Endothelial cell of umbilical vein (primary cell): ENCODE measurements around the gene GMPPA. TPM values are rescaled to one million over a fixed set of nuclear protein-coding genes. Genes with fewer than 3 reads are reported as not detected.

Experiments used
- BruUV-seq: library from RNA; stranded (reverse); fragments of 400-500 nt; replicated peaks from 2 replicates; lab custom pipeline; 2021; lab: Mats Ljungman, UMichigan
- CTCF ChIA-PET: fragments of 300-600, 350-600 bp; sonication (Branson Sonifier 250); formaldehyde crosslinking; loops from one replicate; lab custom pipeline; 2021; ENCODE audit warnings: antibody characterized with exemption, inconsistent platforms; lab: Charles Lee
- POLR2A ChIA-PET: fragments of 300-600, 350-600 bp; sonication (Branson Sonifier 250); formaldehyde crosslinking; loops from one replicate; lab custom pipeline; 2021; ENCODE audit warnings: antibody characterized with exemption, inconsistent platforms; lab: Charles Lee
- DNase-seq: peaks from one replicate; pipeline ENCODE4 v3.0.0-alpha.2; 2011; ENCODE audit warnings: low read depth, low spot score
- FAIRE-seq: peaks from 2 replicates; lab custom pipeline; 2011; peaks lifted over from hg19 to GRCh38; lab: Jason Lieb, UNC
- H2AFZ ChIP-seq: 2 replicates; pipeline ENCODE4 v1.6.0; 2012; ENCODE audit warnings: low read depth, low read length, control low read depth, inconsistent platforms
- H3K27ac ChIP-seq: 2 replicates; pipeline ENCODE4 v1.5.1; 2011; ENCODE audit warnings: low read depth, mild to moderate bottlenecking, control low read depth, low read length, moderate library complexity; ENCODE audit not compliant: insufficient read depth
- H3K27me3 ChIP-seq, 2 experiments: 2 replicates each; pipeline versions ENCODE4 v1.6.0 to v1.6.1; 2011; ENCODE audit warnings: low read length in 2 of 2, mixed read lengths in 1 of 2; ENCODE audit not compliant: control insufficient read depth in 2 of 2, insufficient read depth in 2 of 2
- H3K36me3 ChIP-seq, 2 experiments: 2 replicates in 1 of 2; 3 replicates in 1 of 2; pipeline ENCODE4 v1.5.1; 2011; ENCODE audit warnings: low read length in 2 of 2, mild to moderate bottlenecking in 1 of 2, moderate library complexity in 1 of 2; ENCODE audit not compliant: control insufficient read depth in 2 of 2, insufficient read depth in 2 of 2; ENCODE audit errors: extremely low read depth in 1 of 2
- H3K4me1 ChIP-seq: 3 replicates; pipeline ENCODE4 v1.5.1; 2011; ENCODE audit warnings: mild to moderate bottlenecking, low read length; ENCODE audit not compliant: control insufficient read depth, insufficient read depth; ENCODE audit errors: extremely low read depth
- H3K4me2 ChIP-seq: 2 replicates; pipeline ENCODE4 v1.6.1; 2011; ENCODE audit warnings: low read length, control low read depth, mixed read lengths; ENCODE audit not compliant: insufficient read depth
- H3K4me3 ChIP-seq, 3 experiments: fragments of 200-600 bp in 1 of 3; sonication (generic), shearing (Covaris generic) in 1 of 3; replicated peaks in 1 of 3; 2 replicates each; pipeline ENCODE4 v1.5.1; 2011 to 2016; ENCODE audit warnings: control low read depth in 3 of 3, low read length in 3 of 3, mild to moderate bottlenecking in 2 of 3, inconsistent platforms in 1 of 3, low read depth in 1 of 3, moderate library complexity in 1 of 3; ENCODE audit not compliant: insufficient read depth in 1 of 3
- H3K79me2 ChIP-seq: 2 replicates; pipeline ENCODE4 v1.6.0; 2012; ENCODE audit warnings: low read length, inconsistent platforms; ENCODE audit not compliant: control insufficient read depth, insufficient read depth
- H3K9ac ChIP-seq: replicated peaks from 2 replicates; pipeline ENCODE3; 2011; ENCODE audit warnings: low read length, control low read depth; ENCODE audit not compliant: insufficient read depth; ENCODE audit errors: extremely low read depth
- H3K9me1 ChIP-seq: replicated peaks from 3 replicates; pipeline ENCODE4 v1.6.0; 2011; ENCODE audit warnings: mild to moderate bottlenecking, low read length; ENCODE audit not compliant: control insufficient read depth, insufficient read depth; ENCODE audit errors: extremely low read depth
- H3K9me3 ChIP-seq: replicated peaks from 2 replicates; pipeline ENCODE4 v1.5.1; 2012; ENCODE audit warnings: low read length, inconsistent platforms; ENCODE audit not compliant: control insufficient read depth, insufficient read depth
- H4K20me1 ChIP-seq: replicated peaks from 2 replicates; pipeline ENCODE3; 2011; ENCODE audit warnings: mild to moderate bottlenecking, low read length; ENCODE audit not compliant: control insufficient read depth, insufficient read depth; ENCODE audit errors: extremely low read depth
- CTCF ChIP-seq, 2 donors: IDR thresholded peaks; 1 replicate in 1 of 2; 2 replicates in 1 of 2; pipeline ENCODE4 v1.5.1; 2011; ENCODE audit warnings: low read length in 2 of 2, mild to moderate bottlenecking in 2 of 2, moderate library complexity in 2 of 2, control low read depth in 1 of 2, inconsistent platforms in 1 of 2, low read depth in 1 of 2; ENCODE audit not compliant: insufficient read depth in 1 of 2; ENCODE audit errors: extremely low read depth in 1 of 2
- EZH2 ChIP-seq: IDR thresholded peaks from 2 replicates; pipeline ENCODE4 v1.6.1; 2012; ENCODE audit warnings: borderline replicate concordance, low read depth, mild to moderate bottlenecking, moderate library complexity, low read length, inconsistent platforms; ENCODE audit not compliant: severe bottlenecking
- FOS ChIP-seq: IDR thresholded peaks from 2 replicates; pipeline ENCODE4 v1.6.1; 2011; ENCODE audit warnings: mild to moderate bottlenecking, low read length, moderate library complexity, borderline replicate concordance; ENCODE audit not compliant: insufficient read depth
- GATA2 ChIP-seq: IDR thresholded peaks from 2 replicates; pipeline ENCODE4 v1.7.0; 2011; ENCODE audit warnings: low read depth, mild to moderate bottlenecking, moderate library complexity, mixed read lengths, low read length; ENCODE audit not compliant: insufficient read length, insufficient read depth
- POLR2AphosphoS5 ChIP-seq: IDR thresholded peaks from 2 replicates; pipeline ENCODE4 v1.6.1; 2012; ENCODE audit warnings: low read depth, mild to moderate bottlenecking, control low read depth, low read length, moderate library complexity; ENCODE audit not compliant: insufficient read depth
- dilution Hi-C: fragments of 300-500 bp; cut with MboI; formaldehyde crosslinking; loops from one replicate; pipeline ENCODE4 v1.15.0; 2019; ENCODE audit warnings: low sequenced_read_pairs; ENCODE audit not compliant: extremely low pct_ligation_motif_present
- intact Hi-C: fragments of 100-400 bp; cut with micrococcal nuclease; formaldehyde crosslinking; loops from one replicate; pipeline ENCODE4 v1.10.0; 2022
- polyA plus RNA-seq, 4 experiments: library from polyadenylated mRNA; depleted of rRNA in 3 of 4; stranded (reverse) in 3 of 4; unstranded in 1 of 4; fragments of >200 nt; gene quantifications; 2 replicates each; pipeline versions ENCODE4 v1.2.1 to v1.2.3, GENCODE V29; 2011 to 2012; ENCODE audit warnings: missing spikeins in 1 of 4
- total RNA-seq: library from RNA; stranded (reverse); gene quantifications from 2 replicates; pipeline ENCODE4 v1.2.3, GENCODE V29; 2021

Gene GMPPA
- total and polyA plus RNA-seq, 2 donors (not counting 3 experiments of a cell fraction or from before 2014, with no cell fraction given) = 39.1 to 104 TPM

GRCh38 chr2:219540784-219541504 is 42.3 kb downstream of the GMPPA start:
- no TSS peak for BruUV-seq
- CTCF ChIA-PET = interaction anchor here (0.6 to 4.9 kb wide), 25 partner anchors 8 to 148 kb away, joined by 3 to 47 read pairs (median 4); partner anchors contain the start of gene STK11IP

GRCh38 chr2:219541611-219542180 is 43.0 kb downstream of the GMPPA start:
- no peak overlapping the region for H3K4me3 ChIP-seq
- DNase-seq = peak; percentile 79
- no peaks in the 10 kb centered on the region for H3K79me2 ChIP-seq
- POLR2A ChIA-PET = no interaction called here
- H4K20me1 ChIP-seq = no peaks in the 10 kb centered on the region
- H3K4me2 ChIP-seq = no peak overlapping the region
- H3K9me3 ChIP-seq = no peaks in the 10 kb centered on the region
- H3K27me3 ChIP-seq = peaks cover 23 to 26% of the 10 kb centered on the region in 2 experiments
- no TSS peak for BruUV-seq
- no peaks in the 10 kb centered on the region for H3K36me3 ChIP-seq
- TF ChIP-seq POLR2AphosphoS5 (no peak), CTCF (IDR thresholded peaks at IDR 0.05; ENCODE audit: extremely low read depth in 1 of 2, insufficient read depth in 1 of 2, low read depth in 1 of 2, low read length in 2 of 2) (peak; percentile 83 to 98)
- H3K27ac ChIP-seq = no peak overlapping the region
- CTCF ChIA-PET = interaction anchor here (0.6 to 4.9 kb wide), 26 partner anchors 8 to 148 kb away, joined by 3 to 47 read pairs (median 4); partner anchors contain the start of gene STK11IP
- no peak overlapping the region for H2AFZ ChIP-seq
- no peaks in the 10 kb centered on the region for H3K9me1 ChIP-seq
- no peak overlapping the region for H3K9ac ChIP-seq
- intact Hi-C loops (loop anchor here (1.0 kb wide), 2 partner anchors 101 to 148 kb away; no protein-coding TSS in a partner anchor), dilution Hi-C loops (no loop called here)
- FAIRE-seq = peak; percentile 62
- H3K4me1 ChIP-seq = peaks cover 7% of the 10 kb centered on the region

More at GRCh38 chr2:219540784-219541504, 42.3 kb downstream of the GMPPA start:
- no peaks in the 10 kb centered on the region for H4K20me1 ChIP-seq
- no peaks in the 10 kb centered on the region for H3K9me3 ChIP-seq
- FAIRE-seq (no peak), DNase-seq (no peak)
- H3K4me3 ChIP-seq = no peak overlapping the region
- no peak for TF ChIP-seq GATA2
- no peak for TF ChIP-seq EZH2
- no peak for TF ChIP-seq FOS
- H3K9me1 ChIP-seq = no peaks in the 10 kb centered on the region
- intact Hi-C loops (loop anchor here (1.0 kb wide), 2 partner anchors 101 to 148 kb away; no protein-coding TSS in a partner anchor), dilution Hi-C loops (no loop called here)
- H3K9ac ChIP-seq = no peak overlapping the region
- no peaks in the 10 kb centered on the region for H3K79me2 ChIP-seq
- no peak overlapping the region for H3K27ac ChIP-seq
- peaks cover 25% of the 10 kb centered on the region in 2 experiments for H3K27me3 ChIP-seq
- H2AFZ ChIP-seq = no peak overlapping the region
- H3K4me1 ChIP-seq = peaks cover 7% of the 10 kb centered on the region
- no peaks in the 10 kb centered on the region for H3K36me3 ChIP-seq
- POLR2A ChIA-PET = no interaction called here
- no peak overlapping the region for H3K4me2 ChIP-seq
